ENCODE measurements around the gene TGFBRAP1. TPM values are rescaled to one million over a fixed set of nuclear protein-coding genes. Genes with fewer than 3 reads are reported as not detected.

The TGFBRAP1 gene
- polyA plus RNA-seq, 3 donors: 4.8 to 9.4 (median 6.2) TPM

GRCh38 chr2:105294046-105294445 is 35.5 kb downstream of the TGFBRAP1 start:
- WGBS, 3 donors: 85 to 95% (median 88%) methylated on average over 6 of the region's 6 CpGs
- H3K27ac ChIP-seq (ENCODE audit: low read depth, low read length): no peak overlapping the region

GRCh38 chr2:105291981-105292380 is 37.6 kb downstream of the TGFBRAP1 start:
- H3K27ac ChIP-seq (ENCODE audit: low read depth, low read length): no peak overlapping the region
- WGBS, 3 donors: 92% methylated on average over 2 of the region's 2 CpGs

- WGBS, 3 donors: 91 to 96% (median 94%) methylated on average over 6 of the region's 6 CpGs
- H3K27ac ChIP-seq (ENCODE audit: low read depth, low read length): no peak overlapping the region
These were observed 38.4 kb downstream of the TGFBRAP1 start for GRCh38 chr2:105290981-105291660.

GRCh38 chr2:105288133-105288532 is 41.4 kb downstream of the TGFBRAP1 start:
- 86 to 95% (median 90%) methylated on average over 7 of the region's 7 CpGs for WGBS, 3 donors
- no peak overlapping the region for H3K27ac ChIP-seq (ENCODE audit: low read depth, low read length)

GRCh38 chr2:105287692-105288091 is 41.8 kb downstream of the TGFBRAP1 start:
- H3K27ac ChIP-seq (ENCODE audit: low read depth, low read length): no peak overlapping the region
- 53 to 56% (median 54%) methylated on average over 5 of the region's 5 CpGs for WGBS, 3 donors

- 82 to 95% (median 93%) methylated on average over 4 of the region's 4 CpGs for WGBS, 3 donors
- no peak overlapping the region for H3K27ac ChIP-seq (ENCODE audit: low read depth, low read length)
These were observed 46.0 kb downstream of the TGFBRAP1 start for GRCh38 chr2:105283532-105283931.

- H3K27ac ChIP-seq (ENCODE audit: low read depth, low read length): no peak overlapping the region
- 86 to 92% (median 88%) methylated on average over 10 of the region's 10 CpGs for WGBS, 3 donors
These were observed 49.3 kb downstream of the TGFBRAP1 start for GRCh38 chr2:105280281-105280680.

- 94 to 100% (median 96%) methylated on average over 1 of the region's 1 CpG for whole genome bisulfite sequencing, 3 donors
- no peak overlapping the region for H3K27ac ChIP-seq (ENCODE audit: low read depth, low read length)
These were observed 50.4 kb downstream of the TGFBRAP1 start for GRCh38 chr2:105279126-105279525.

GRCh38 chr2:105278654-105279053 is 50.9 kb downstream of the TGFBRAP1 start:
- WGBS, 3 donors: 62 to 71% (median 70%) methylated on average over 5 of the region's 5 CpGs
- H3K27ac ChIP-seq (ENCODE audit: low read depth, low read length): no peak overlapping the region

GRCh38 chr2:105274046-105274445 is 55.5 kb downstream of the TGFBRAP1 start:
- H3K27ac ChIP-seq (ENCODE audit: low read depth, low read length): no peak overlapping the region
- 61 to 70% (median 69%) methylated on average over 4 of the region's 4 CpGs for WGBS, 3 donors

- WGBS, 3 donors: 82 to 88% (median 87%) methylated on average over 9 of the region's 9 CpGs
- H3K27ac ChIP-seq (ENCODE audit: low read depth, low read length): no peak overlapping the region
These were observed 57.4 kb downstream of the TGFBRAP1 start for GRCh38 chr2:105272176-105272575.

GRCh38 chr2:105271393-105272045 is 58.0 kb downstream of the TGFBRAP1 start:
- WGBS, 3 donors: 82 to 95% (median 93%) methylated on average over 14 of the region's 14 CpGs
- H3K27ac ChIP-seq (ENCODE audit: low read depth, low read length): no peak overlapping the region

- H3K27ac ChIP-seq (ENCODE audit: low read depth, low read length): no peak overlapping the region
- WGBS, 3 donors: 94 to 96% (median 96%) methylated on average over 21 of the region's 21 CpGs
These were observed 60.1 kb downstream of the TGFBRAP1 start for GRCh38 chr2:105269426-105269825.

- H3K27ac ChIP-seq (ENCODE audit: low read depth, low read length): no peak overlapping the region
- WGBS, 3 donors: 79 to 82% (median 82%) methylated on average over 10 of the region's 10 CpGs
These were observed 66.9 kb downstream of the TGFBRAP1 start for GRCh38 chr2:105262651-105263091.

- no peak overlapping the region for H3K27ac ChIP-seq (ENCODE audit: low read depth, low read length)
- WGBS, 3 donors: 67 to 92% (median 74%) methylated on average over 5 of the region's 5 CpGs
These were observed 68.5 kb downstream of the TGFBRAP1 start for GRCh38 chr2:105261061-105261460.

GRCh38 chr2:105258835-105259350 is 70.6 kb downstream of the TGFBRAP1 start:
- 74 to 80% (median 78%) methylated on average over 10 of the region's 10 CpGs for WGBS, 3 donors
- H3K27ac ChIP-seq (ENCODE audit: low read depth, low read length): no peak overlapping the region

- no peak overlapping the region for H3K27ac ChIP-seq (ENCODE audit: low read depth, low read length)
- 82 to 85% (median 84%) methylated on average over 3 of the region's 3 CpGs for WGBS, 3 donors
These were observed 71.6 kb downstream of the TGFBRAP1 start for GRCh38 chr2:105257981-105258380.

GRCh38 chr2:105256431-105257047 is 73.0 kb downstream of the TGFBRAP1 start:
- 73 to 81% (median 75%) methylated on average over 11 of the region's 11 CpGs for WGBS, 3 donors
- H3K27ac ChIP-seq (ENCODE audit: low read depth, low read length): no peak overlapping the region

- WGBS, 3 donors: 82 to 89% (median 89%) methylated on average over 2 of the region's 2 CpGs
- H3K27ac ChIP-seq (ENCODE audit: low read depth, low read length): no peak overlapping the region
These were observed 73.6 kb downstream of the TGFBRAP1 start for GRCh38 chr2:105255979-105256378.
